GM23248 (cell line): Measurements from ENCODE around the gene VAV2. TPM values are rescaled to one million over a fixed set of nuclear protein-coding genes. Genes with fewer than 3 reads are reported as not detected.

Source experiments
- DNase-seq: peaks from one replicate; pipeline ENCODE4 v3.0.0-alpha.2; 2015
- H2AFZ ChIP-seq: fragments of 200-600 bp; sonication (generic); 2 replicates; pipeline ENCODE4 v1.6.1; 2016; ENCODE audit warnings: antibody characterized with exemption
- H3F3A ChIP-seq: fragments of 200-600 bp; sonication (generic); 2 replicates; pipeline ENCODE4 v1.6.1; 2016; ENCODE audit warnings: mild to moderate bottlenecking, antibody characterized with exemption, mixed run types; ENCODE audit not compliant: insufficient read depth
- H3K27ac ChIP-seq: fragments of 200-600 bp; sonication (generic); 2 replicates; pipeline ENCODE4 v1.5.1; 2016; ENCODE audit warnings: mild to moderate bottlenecking
- H3K27me3 ChIP-seq: fragments of 200-600 bp; sonication (generic); replicated peaks from 2 replicates; pipeline ENCODE4 v1.6.1; 2016; ENCODE audit warnings: mild to moderate bottlenecking; ENCODE audit not compliant: insufficient read depth
- H3K36me3 ChIP-seq: fragments of 200-600 bp; sonication (generic); 2 replicates; pipeline ENCODE4 v1.6.1; 2016; ENCODE audit warnings: low read depth, mild to moderate bottlenecking
- H3K4me1 ChIP-seq: fragments of 200-600 bp; sonication (generic); 2 replicates; pipeline ENCODE4 v1.6.1; 2016; ENCODE audit warnings: mild to moderate bottlenecking; ENCODE audit not compliant: insufficient read depth
- H3K4me2 ChIP-seq: fragments of 200-600 bp; sonication (generic); one replicate; pipeline ENCODE4 v1.6.1; 2016; ENCODE audit warnings: mild to moderate bottlenecking; ENCODE audit not compliant: unreplicated experiment
- H3K4me3 ChIP-seq: fragments of 200-600 bp; sonication (generic); 2 replicates; pipeline ENCODE4 v1.5.1; 2016; ENCODE audit warnings: mild to moderate bottlenecking
- H3K79me2 ChIP-seq: fragments of 200-600 bp; sonication (generic); 2 replicates; pipeline ENCODE4 v1.6.1; 2016; ENCODE audit warnings: mild to moderate bottlenecking; ENCODE audit not compliant: insufficient read depth
- H3K9ac ChIP-seq: fragments of 200-600 bp; sonication (generic); 2 replicates; pipeline ENCODE4 v1.6.1; 2016; ENCODE audit warnings: mild to moderate bottlenecking
- H3K9me2 ChIP-seq: fragments of 200-600 bp; sonication (generic); 2 replicates; pipeline ENCODE4 v1.6.1; 2016; ENCODE audit warnings: mixed run types, mild to moderate bottlenecking, moderate library complexity; ENCODE audit not compliant: insufficient read depth
- H3K9me3 ChIP-seq: fragments of 200-600 bp; sonication (generic); one replicate; pipeline ENCODE4 v1.6.1; 2017; ENCODE audit warnings: low read depth
- H4K20me1 ChIP-seq: fragments of 200-600 bp; sonication (generic); 2 replicates; pipeline ENCODE4 v1.6.0; 2016; ENCODE audit not compliant: insufficient read depth
- EZH2 ChIP-seq: fragments of 200-600 bp; sonication (generic); IDR thresholded peaks from 2 replicates; pipeline ENCODE4 v1.6.1; 2018; ENCODE audit warnings: antibody characterized with exemption, mild to moderate bottlenecking; ENCODE audit not compliant: insufficient read depth, poor library complexity, severe bottlenecking
- EZH2phosphoT487 ChIP-seq: fragments of 200-600 bp; sonication (generic); IDR thresholded peaks from 2 replicates; pipeline ENCODE4 v1.6.1; 2018; ENCODE audit warnings: antibody characterized with exemption, moderate library complexity, mild to moderate bottlenecking, low read depth; ENCODE audit not compliant: insufficient read depth
- WGBS, 2 experiments: methylation state at CpG; one replicate each; pipeline ENCODE4 v1.1.6; 2015 to 2017; ENCODE audit warnings: low lambda C conversion rate in 2 of 2, low coverage in 1 of 2; ENCODE audit errors: missing lambda C conversion rate in 2 of 2; 5-methylcytosine and 5-hydroxymethylcytosine counted together
- in situ Hi-C: fragments of 300-500 bp; cut with MboI; formaldehyde crosslinking; loops from 2 replicates; pipeline ENCODE4 v1.15.0; 2020
- polyA plus RNA-seq: library from polyadenylated mRNA; unstranded; fragments of >200 nt; fragmentation: Nextera tagmentation; extraction: Ambion mirVana; gene quantifications from 2 replicates; pipeline ENCODE4 v1.2.1, GENCODE V29; 2016
- total RNA-seq: library from RNA; depleted of rRNA; stranded (reverse); fragments of >200 nt; shearing (Covaris generic); gene quantifications from 2 replicates; pipeline ENCODE4 v1.2.3, GENCODE V29; 2014

VAV2 gene
- total and polyA plus RNA-seq, 2 experiments from 2014 or later: 6.7 to 9.0 TPM

- H3K9ac ChIP-seq: no peak overlapping the region
- H2AFZ ChIP-seq: no peak overlapping the region
- no peaks in the 10 kb centered on the region for H3K4me1 ChIP-seq
- H3K27ac ChIP-seq: no peak overlapping the region
- no peaks in the 10 kb centered on the region for H3F3A ChIP-seq
- no peak overlapping the region for H3K4me2 ChIP-seq
- H3K36me3 ChIP-seq: no peaks in the 10 kb centered on the region
- no peaks in the 10 kb centered on the region for H3K27me3 ChIP-seq
- H3K9me2 ChIP-seq: no peaks in the 10 kb centered on the region
- WGBS, 2 experiments: 64 to 69% methylated on average over 23 to 24 of the region's 24 CpGs
- TF ChIP-seq EZH2phosphoT487 (no peak), EZH2 (no peak)
- in situ Hi-C loops: no loop called here
- H3K4me3 ChIP-seq: no peak overlapping the region
- peaks cover 50% of the 10 kb centered on the region for H3K79me2 ChIP-seq
- no peaks in the 10 kb centered on the region for H4K20me1 ChIP-seq
- no peaks in the 10 kb centered on the region for H3K9me3 ChIP-seq
- DNase-seq: peak; percentile 20
Observed at GRCh38 chr9:133882849-133883755, 109.0 kb downstream of the VAV2 start.

DNA sequence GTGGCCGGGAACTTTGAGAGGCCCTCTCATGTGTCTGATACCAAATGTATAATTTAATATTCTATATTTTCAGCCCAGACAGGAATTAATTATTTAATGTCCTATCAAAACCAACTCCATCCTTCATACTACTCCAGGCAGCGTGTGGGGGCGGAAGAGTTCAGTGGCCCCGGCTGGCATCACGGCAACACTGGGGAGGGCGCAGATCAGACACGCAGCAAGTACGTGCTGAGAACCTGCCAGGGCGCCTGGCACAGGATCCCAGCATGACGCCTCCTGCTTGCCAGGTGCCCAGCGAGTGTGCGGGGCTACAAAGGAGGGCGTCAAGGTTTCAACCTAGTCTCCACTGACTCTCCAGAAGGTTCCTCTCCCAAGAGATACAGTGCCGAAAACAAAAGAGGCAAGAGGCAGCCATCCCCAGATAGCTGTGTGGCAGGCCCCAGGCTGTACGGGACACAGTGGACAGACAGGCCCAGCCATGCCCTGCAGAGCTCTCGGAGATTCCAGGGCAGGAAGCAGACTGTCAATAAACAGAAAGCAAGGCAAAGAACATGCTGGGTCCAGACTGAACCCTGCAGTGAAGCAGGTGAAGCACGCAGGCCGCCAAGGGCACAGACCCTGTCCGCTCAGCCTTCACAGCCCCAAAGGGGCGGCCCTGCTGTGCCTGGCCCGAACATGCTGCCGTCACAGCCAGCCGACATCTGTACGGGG is 110.3 kb downstream of the VAV2 start:
- Histone ChIP-seq H3K4me1 (no peaks in the 10 kb centered on the region), H3K36me3 (no peaks in the 10 kb centered on the region), H3K4me2 (no peak overlapping the region), H3F3A (no peaks in the 10 kb centered on the region), H2AFZ (no peak overlapping the region), H3K27me3 (no peaks in the 10 kb centered on the region), H3K9ac (no peak overlapping the region), H3K9me2 (no peaks in the 10 kb centered on the region), H3K79me2 (peaks cover 50% of the 10 kb centered on the region), H4K20me1 (no peaks in the 10 kb centered on the region), H3K27ac (no peak overlapping the region), H3K4me3 (no peak overlapping the region), H3K9me3 (no peaks in the 10 kb centered on the region)
- DNase-seq: no peak
- in situ Hi-C loops: no loop called here
- TF ChIP-seq EZH2phosphoT487: no peak
- TF ChIP-seq EZH2: no peak
- WGBS, 2 experiments: 92 to 93% methylated on average over 24 of the region's 24 CpGs

DNA sequence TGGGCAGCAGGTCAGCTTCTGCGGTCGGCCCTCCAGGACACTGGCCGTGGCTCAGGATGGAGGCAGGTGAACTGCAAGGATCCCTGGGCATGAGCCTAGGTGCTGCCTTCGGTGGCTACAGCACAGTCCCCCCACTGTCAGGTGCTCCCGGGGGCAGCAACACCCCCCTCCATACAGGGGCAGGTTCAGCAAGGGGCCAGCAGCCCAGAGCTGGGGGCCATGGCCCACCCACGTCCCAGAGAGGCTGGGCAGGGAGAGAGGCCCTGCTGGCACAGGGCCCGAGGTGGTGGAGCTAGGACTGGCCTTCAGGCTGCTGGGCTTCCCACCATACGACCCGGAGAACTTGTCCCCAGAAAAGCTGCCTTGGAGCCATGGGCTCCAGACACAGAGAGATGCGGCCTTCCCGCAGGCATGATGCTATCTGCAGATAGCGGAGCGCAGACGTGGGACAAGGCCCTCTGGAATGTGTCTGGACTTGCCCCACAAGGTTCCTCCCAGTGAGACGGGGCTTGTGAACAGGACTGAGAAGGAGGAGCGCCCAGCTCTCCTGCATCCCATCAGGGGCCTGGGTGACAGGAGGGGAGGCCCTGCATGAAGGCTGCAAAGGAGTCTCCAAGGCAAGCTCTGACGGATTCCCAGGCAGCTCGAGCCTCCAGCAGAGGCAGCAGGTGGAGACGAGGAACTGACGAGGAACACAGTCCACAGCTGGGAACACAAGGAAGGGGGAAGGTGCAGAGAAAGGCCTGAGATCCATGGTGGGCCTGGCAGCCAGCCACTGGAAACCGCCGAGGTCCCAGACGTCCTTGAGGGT is 111.1 kb downstream of the VAV2 start:
- Histone ChIP-seq H3K4me3 (no peak overlapping the region), H3K36me3 (no peaks in the 10 kb centered on the region), H3K27me3 (no peaks in the 10 kb centered on the region), H3K27ac (no peak overlapping the region), H4K20me1 (no peaks in the 10 kb centered on the region), H3K9ac (no peak overlapping the region), H2AFZ (no peak overlapping the region), H3K4me1 (no peaks in the 10 kb centered on the region), H3K9me3 (no peaks in the 10 kb centered on the region), H3F3A (no peaks in the 10 kb centered on the region), H3K79me2 (peaks cover 50% of the 10 kb centered on the region), H3K4me2 (no peak overlapping the region), H3K9me2 (no peaks in the 10 kb centered on the region)
- no peak for DNase-seq
- TF ChIP-seq EZH2phosphoT487 (no peak), EZH2 (no peak)
- 91 to 92% methylated on average over 21 to 23 of the region's 23 CpGs for WGBS, 2 experiments
- in situ Hi-C loops: no loop called here

- in situ Hi-C loops: no loop called here
- Histone ChIP-seq H3K27me3 (no peaks in the 10 kb centered on the region), H2AFZ (no peak overlapping the region), H3K4me3 (no peak overlapping the region), H3K79me2 (peaks cover 55% of the 10 kb centered on the region), H4K20me1 (no peaks in the 10 kb centered on the region), H3K9ac (no peak overlapping the region), H3K9me3 (no peaks in the 10 kb centered on the region), H3F3A (no peaks in the 10 kb centered on the region), H3K27ac (no peak overlapping the region), H3K4me1 (no peaks in the 10 kb centered on the region), H3K4me2 (no peak overlapping the region), H3K9me2 (no peaks in the 10 kb centered on the region), H3K36me3 (no peaks in the 10 kb centered on the region)
- TF ChIP-seq EZH2phosphoT487: no peak
- no peak for TF ChIP-seq EZH2
- 91 to 92% methylated on average over 6 to 7 of the region's 7 CpGs for WGBS, 2 experiments
- DNase-seq: no peak
Observed at GRCh38 chr9:133880136-133880535, 112.0 kb downstream of the VAV2 start.
